HFFc6 (cell line): ENCODE results near the gene CORO6. TPM values are rescaled to one million over a fixed set of nuclear protein-coding genes. Genes with fewer than 3 reads are reported as not detected.
A peak's percentile ranks its signal among the peaks of the same experiment; 100 is the strongest.

Experiments used
- DNase-seq: peaks from one replicate; pipeline ENCODE4 v3.0.0-alpha.2; 2018
- H3K27ac Mint-ChIP-seq: 2 replicates; pipeline ENCODE4 v1.8.0; 2020; ENCODE audit warnings: mild to moderate bottlenecking, mixed read lengths
- H3K27me3 Mint-ChIP-seq: 2 replicates; pipeline ENCODE4 v1.8.0; 2021; ENCODE audit warnings: mild to moderate bottlenecking, moderate library complexity, mixed read lengths; ENCODE audit not compliant: insufficient read depth
- H3K36me3 Mint-ChIP-seq: 2 replicates; pipeline ENCODE4 v1.8.0; 2021; ENCODE audit warnings: low read depth, mixed read lengths
- H3K4me1 Mint-ChIP-seq: 2 replicates; pipeline ENCODE4 v1.8.0; 2020; ENCODE audit warnings: low read depth, mixed read lengths
- H3K4me3 Mint-ChIP-seq: 2 replicates; pipeline ENCODE4 v1.8.0; 2020; ENCODE audit warnings: mild to moderate bottlenecking, moderate library complexity, mixed read lengths
- H3K9me3 Mint-ChIP-seq: 2 replicates; pipeline ENCODE4 v1.8.0; 2020; ENCODE audit warnings: mild to moderate bottlenecking, mixed read lengths
- total RNA-seq, 6 experiments: library from RNA; stranded (reverse); fragmentation: NEBNext Ultra II Directional; extraction: Animal tissue kit (Norgen Biotek cat#: 25700); gene quantifications; 2 replicates in 1 of 6; 3 replicates in 5 of 6; pipeline ENCODE4 v1.2.3, GENCODE V29; 2021
- TF ChIP-seq, protein P1 (sequence below): fragments of 200-600 bp; sonication (generic); IDR thresholded peaks from 2 replicates; pipeline ENCODE4 v1.5.0; 2021; ENCODE audit warnings: antibody characterized with exemption, mild to moderate bottlenecking

CORO6 gene
- total RNA-seq, 6 experiments from 2014 or later: 4.6 to 6.1 (median 5.4) TPM

DNA sequence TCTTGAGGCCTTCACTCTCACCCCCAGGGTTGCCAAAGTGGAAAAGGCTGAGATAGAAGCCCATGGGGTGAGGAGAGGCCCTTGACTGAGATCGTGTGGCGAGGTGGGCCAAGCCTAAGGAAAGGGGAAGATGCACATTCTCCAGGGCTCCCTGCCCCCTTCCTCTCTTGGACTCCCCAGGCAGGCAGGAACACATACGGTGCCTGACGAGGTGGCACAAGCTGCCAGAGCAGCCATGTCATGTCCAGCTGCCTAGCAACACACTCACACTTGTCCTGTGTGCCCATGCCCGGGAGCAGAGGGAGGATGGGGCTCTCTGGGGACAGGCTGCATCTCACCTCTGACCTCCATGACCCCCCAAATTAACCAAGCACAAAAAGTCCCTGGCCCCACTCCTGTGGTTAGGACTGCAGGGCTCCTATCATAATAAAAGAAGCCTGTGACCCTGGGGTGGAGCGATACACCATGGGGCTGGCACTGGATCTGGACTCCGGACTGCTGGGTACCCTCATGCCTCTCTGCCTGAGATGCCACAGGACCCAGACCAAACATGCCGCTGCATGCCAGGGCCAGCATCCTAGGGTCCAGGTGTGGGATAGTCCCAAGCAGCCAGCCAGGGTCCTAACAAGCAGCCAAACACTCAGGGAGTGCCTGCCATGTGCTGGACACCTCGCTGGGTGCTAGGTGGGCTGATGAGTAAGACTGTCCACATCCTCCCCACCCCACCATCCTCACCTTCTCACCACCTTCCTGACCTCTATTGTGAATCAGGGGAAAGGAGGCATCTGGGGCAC lies 35.8 kb downstream of the CORO6 start:
- TF ChIP-seq, protein P1, sequence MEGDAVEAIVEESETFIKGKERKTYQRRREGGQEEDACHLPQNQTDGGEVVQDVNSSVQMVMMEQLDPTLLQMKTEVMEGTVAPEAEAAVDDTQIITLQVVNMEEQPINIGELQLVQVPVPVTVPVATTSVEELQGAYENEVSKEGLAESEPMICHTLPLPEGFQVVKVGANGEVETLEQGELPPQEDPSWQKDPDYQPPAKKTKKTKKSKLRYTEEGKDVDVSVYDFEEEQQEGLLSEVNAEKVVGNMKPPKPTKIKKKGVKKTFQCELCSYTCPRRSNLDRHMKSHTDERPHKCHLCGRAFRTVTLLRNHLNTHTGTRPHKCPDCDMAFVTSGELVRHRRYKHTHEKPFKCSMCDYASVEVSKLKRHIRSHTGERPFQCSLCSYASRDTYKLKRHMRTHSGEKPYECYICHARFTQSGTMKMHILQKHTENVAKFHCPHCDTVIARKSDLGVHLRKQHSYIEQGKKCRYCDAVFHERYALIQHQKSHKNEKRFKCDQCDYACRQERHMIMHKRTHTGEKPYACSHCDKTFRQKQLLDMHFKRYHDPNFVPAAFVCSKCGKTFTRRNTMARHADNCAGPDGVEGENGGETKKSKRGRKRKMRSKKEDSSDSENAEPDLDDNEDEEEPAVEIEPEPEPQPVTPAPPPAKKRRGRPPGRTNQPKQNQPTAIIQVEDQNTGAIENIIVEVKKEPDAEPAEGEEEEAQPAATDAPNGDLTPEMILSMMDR: no peak
- H3K27me3 Mint-ChIP-seq: peaks cover 2% of the 10 kb centered on the region; the same call in 1 of the 2 replicates
- no peak for DNase-seq
- H3K27ac Mint-ChIP-seq: peak overlapping the region; percentile 85; the same call in 1 of the 2 replicates
- peak overlapping the region; percentile 96; the same call in 1 of the 2 replicates for H3K4me3 Mint-ChIP-seq
- no peaks in the 10 kb centered on the region for H3K9me3 Mint-ChIP-seq
- H3K4me1 Mint-ChIP-seq: peaks cover 50% of the 10 kb centered on the region
- H3K36me3 Mint-ChIP-seq: no peaks in the 10 kb centered on the region

DNA sequence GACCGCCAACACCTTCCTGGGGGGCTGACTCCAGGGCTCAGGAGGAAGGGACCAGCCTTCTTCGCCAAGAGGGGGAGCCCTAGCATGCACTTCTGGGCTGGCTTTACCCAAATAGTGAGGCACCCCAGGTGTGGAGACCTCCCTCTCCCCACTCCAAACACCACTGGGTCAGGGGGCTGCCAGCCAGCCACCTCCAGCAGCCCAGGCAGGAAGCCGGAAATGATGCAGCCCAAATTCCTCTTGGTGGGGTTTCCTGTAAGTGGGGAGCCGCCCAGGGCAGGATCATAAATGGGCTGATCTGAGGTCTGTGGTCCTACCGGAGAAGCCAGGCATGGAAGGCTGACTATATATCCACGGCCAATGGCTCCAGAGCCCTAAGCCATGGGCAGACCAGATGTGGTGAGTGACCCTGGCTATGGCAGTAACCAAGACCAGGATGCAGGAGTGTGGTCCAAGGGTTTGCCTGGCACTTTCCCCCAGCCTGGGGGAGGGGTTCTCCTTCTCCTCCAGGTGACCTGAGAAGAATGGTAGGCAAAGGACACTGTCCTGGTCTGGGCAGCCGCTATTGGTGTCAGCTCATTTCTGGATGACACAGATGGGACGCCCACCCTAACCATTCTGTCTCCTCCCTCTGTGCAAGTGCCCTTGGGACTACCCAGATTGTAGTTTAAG lies 37.5 kb downstream of the CORO6 start:
- Mint-ChIP-seq H3K4me1 (peaks cover 37% of the 10 kb centered on the region), H3K9me3 (no peaks in the 10 kb centered on the region), H3K27me3 (no peaks in the 10 kb centered on the region), H3K27ac (no peak overlapping the region; the same call in 1 of the 2 replicates), H3K4me3 (no peak overlapping the region), H3K36me3 (peaks cover 4% of the 10 kb centered on the region)
- TF ChIP-seq, protein P1: peak; percentile 53
- no peak for DNase-seq

DNA sequence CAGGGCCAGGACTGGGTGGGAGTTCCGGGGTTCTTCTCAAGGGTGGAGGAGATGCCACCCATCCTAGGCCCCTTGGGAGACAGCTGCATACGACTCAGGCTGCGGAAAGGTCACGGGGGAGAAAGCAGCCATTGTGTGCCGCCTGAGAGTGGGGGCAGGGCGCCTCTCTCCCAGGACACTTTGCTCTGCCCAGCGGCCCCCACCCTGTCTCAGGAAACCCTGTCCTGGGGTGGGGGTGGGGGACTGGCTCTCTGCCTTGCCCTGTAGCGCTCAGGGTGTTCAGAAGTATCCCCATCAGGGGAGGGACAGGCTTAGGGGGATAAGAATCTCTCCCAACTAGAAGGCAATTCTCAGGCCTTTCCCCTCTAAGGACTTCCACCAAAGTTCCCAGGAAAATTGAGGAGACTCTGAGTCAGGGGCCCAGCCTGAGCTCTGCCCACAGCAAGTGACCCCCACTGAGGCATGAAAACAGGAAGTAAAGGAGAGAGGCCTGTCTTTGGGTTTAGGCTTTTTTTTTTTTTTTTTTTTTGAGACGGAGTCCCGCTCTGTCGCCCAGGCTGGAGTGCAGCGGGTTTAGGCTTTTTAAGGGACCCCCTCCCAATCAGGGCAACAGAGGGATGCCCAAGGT lies 38.1 kb downstream of the CORO6 start:
- TF ChIP-seq, protein P1: no peak
- H3K9me3 Mint-ChIP-seq: no peaks in the 10 kb centered on the region

DNA sequence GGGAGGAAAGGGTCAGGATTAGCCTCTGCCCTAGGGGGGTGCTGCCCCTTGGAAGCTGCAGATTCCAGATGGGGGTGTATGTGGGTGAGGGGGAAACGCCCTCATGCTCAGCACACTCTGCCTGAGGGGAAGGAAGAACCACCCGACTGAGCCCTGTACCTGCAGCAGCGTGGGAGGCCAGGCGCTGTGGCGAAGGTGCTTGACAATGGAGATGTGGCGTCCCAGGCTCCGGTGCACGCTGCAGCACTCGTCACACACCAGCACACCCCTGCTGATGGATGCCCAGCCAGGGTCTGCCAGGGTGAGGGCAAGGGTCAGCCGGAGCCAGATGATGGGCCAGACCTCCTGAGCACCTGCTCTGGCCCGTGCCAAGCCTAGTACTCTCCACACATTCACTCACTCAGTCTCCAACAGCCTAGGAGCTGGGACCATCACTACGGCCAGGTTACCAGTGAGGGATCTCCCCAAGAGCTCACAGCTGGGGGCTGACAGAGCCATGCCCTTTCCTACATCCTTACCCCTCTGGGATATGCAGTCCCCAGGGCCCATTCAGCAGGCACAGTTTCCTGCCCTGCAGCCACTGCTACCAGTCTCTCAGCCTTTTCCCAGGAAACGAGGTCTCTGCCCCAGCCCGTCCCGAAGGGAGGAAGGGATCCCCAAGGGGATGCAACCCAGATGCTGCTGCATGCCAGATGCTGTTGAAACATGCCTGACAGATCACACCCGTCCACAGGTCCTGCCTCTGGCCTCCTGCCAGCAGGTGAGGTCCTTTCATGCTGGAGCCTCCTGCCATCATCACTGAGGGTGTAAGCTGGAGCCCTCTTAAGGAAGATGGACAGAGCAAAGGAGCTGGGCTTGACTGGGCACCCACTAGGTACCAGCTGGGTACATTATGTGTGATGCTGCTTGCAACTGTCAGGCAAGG lies 39.1 kb downstream of the CORO6 start:
- Mint-ChIP-seq H3K4me3 (no peak overlapping the region), H3K27me3 (no peaks in the 10 kb centered on the region), H3K36me3 (peaks cover 5% of the 10 kb centered on the region), H3K27ac (no peak overlapping the region; the same call in 1 of the 2 replicates), H3K9me3 (no peaks in the 10 kb centered on the region), H3K4me1 (peaks cover 34% of the 10 kb centered on the region)
- TF ChIP-seq, protein P1: no peak
- no peak for DNase-seq

More for the DNA sequence above, 38.1 kb downstream of the CORO6 start:
- H3K27ac Mint-ChIP-seq: no peak overlapping the region
- peaks cover 5% of the 10 kb centered on the region for H3K36me3 Mint-ChIP-seq
- no peak for DNase-seq
- H3K4me3 Mint-ChIP-seq: no peak overlapping the region
- H3K4me1 Mint-ChIP-seq: peaks cover 34% of the 10 kb centered on the region
- H3K27me3 Mint-ChIP-seq: no peaks in the 10 kb centered on the region

DNA sequence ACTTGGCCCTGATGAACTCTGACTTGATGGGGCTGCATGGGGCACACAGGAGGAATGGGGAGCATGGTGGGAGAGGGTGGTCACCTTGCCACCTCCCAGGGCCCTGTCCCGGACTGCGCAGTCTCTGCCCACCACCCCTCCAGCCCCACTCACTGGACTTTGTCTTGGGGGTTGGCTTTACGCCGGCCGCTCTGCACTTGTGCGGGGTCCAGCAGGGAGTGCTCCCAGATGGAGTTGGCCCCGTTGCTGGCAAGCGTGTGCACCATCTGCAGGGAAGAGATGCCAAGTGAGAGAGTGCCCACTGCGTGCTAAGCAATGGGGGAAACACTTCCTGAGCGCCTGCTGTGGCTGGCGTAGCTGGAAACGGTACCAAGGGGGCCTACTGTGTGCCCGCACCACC lies 39.9 kb downstream of the CORO6 start:
- DNase-seq: no peak
- Mint-ChIP-seq H3K4me1 (peaks cover 28% of the 10 kb centered on the region), H3K27ac (no peak overlapping the region), H3K36me3 (peaks cover 5% of the 10 kb centered on the region), H3K27me3 (no peaks in the 10 kb centered on the region), H3K9me3 (no peaks in the 10 kb centered on the region), H3K4me3 (no peak overlapping the region)
- TF ChIP-seq, protein P1: no peak
